Left lobe of liver (tissue), 2 donors: ENCODE results near the gene PAPPA. TPM values are rescaled to one million over a fixed set of nuclear protein-coding genes. Genes with fewer than 3 reads are reported as not detected.

Source experiments
- ATAC-seq: fragments of 200-7000 bp; cut with Tn5 transposase; one replicate; pipeline ENCODE4 v1.9.1; 2020; ENCODE audit warnings: mild to moderate bottlenecking, moderate library complexity
- DNase-seq: peaks from one replicate; pipeline ENCODE4 v3.0.0-alpha.2; 2020; ENCODE audit warnings: low spot score
- total RNA-seq: library from RNA; stranded (reverse); gene quantifications from one replicate; pipeline ENCODE4 v1.2.1, GENCODE V29; 2021
- donor health status: DM: no; HTN: no; CAD: no; lungs with moderate emphysema.
- donor health status: DM: no; HTN: yes; CAD: no.

PAPPA gene
- total RNA-seq, 1 donor from 2014 or later = 0.13 TPM

DNA sequence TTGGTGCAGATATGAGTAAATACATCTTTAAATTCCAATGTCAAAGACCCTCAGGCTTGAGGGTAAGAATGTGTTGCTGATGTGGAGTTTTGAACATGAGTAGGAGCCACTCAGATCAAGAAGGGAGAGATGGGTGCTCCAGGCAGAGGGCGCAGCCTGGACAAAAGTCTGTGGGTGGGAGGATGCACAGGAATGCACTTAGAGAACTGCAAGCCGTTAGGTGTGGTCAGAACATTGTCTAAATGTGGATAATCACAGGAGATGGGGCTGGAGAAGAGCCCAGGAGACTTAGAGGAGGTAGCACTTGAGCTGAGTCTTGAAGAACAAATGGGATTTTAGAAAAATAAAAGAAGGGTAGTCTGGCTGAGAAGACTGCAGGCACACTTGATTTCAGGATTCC is 255.5 kb downstream of the PAPPA start:
- no peak for DNase-seq
- no peak for ATAC-seq

GRCh38 chr9:116409638-116410037 is 256.0 kb downstream of the PAPPA start:
- ATAC-seq (no peak), DNase-seq (no peak)

GRCh38 chr9:116411506-116411905 is 257.9 kb downstream of the PAPPA start:
- ATAC-seq (no peak), DNase-seq (no peak)

- ATAC-seq = no peak
- DNase-seq = no peak
Measured at GRCh38 chr9:116414374-116414773, 260.8 kb downstream of the PAPPA start.

DNA sequence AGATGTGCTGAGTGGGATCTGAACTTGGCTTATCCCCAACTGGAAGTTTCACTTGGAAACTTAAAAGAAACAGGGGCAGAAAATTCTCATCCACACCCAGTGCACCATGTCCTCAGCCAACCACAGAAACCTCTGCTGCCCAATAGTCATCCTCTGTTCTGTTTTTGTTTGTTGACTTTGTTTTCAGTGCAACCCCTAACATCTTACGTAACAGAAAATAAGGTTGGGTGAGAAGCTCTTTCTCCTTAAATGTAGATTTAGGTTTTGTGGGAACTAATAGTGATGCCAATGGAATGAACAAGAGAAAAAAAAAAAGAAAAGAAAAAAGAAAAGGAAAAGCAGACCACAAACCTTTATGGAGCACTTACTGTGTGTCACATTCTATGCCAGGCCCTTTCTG is 262.8 kb downstream of the PAPPA start:
- no peak for DNase-seq
- ATAC-seq = no peak

GRCh38 chr9:116417464-116417863 is 263.9 kb downstream of the PAPPA start:
- ATAC-seq = no peak
- no peak for DNase-seq

GRCh38 chr9:116419181-116419580 is 265.6 kb downstream of the PAPPA start:
- no peak for ATAC-seq
- no peak for DNase-seq

- DNase-seq (no peak), ATAC-seq (no peak)
Measured at GRCh38 chr9:116420993-116421538, 267.5 kb downstream of the PAPPA start.

- DNase-seq = no peak
- ATAC-seq = no peak
Measured at GRCh38 chr9:116422119-116422979, 268.8 kb downstream of the PAPPA start.

DNA sequence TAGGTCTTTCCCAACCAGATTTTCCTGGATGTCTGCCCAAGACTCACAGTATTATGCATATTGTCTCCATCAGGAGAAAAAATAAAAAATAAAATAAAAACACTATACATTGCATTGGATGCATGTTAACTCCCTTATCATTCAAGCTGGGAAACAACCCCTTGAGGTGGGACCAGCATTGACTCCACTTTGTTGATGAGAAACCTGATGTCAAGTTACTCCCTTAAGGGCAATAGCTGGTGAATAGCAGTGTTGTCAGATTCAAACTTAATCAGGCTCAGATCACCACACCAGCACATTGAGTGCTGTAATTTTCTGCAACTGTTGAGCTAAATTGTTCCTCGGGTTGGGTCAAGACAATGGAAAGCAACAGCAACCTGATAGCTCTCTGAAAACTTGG is 269.6 kb downstream of the PAPPA start:
- no peak for ATAC-seq
- DNase-seq = no peak

- DNase-seq = no peak
- ATAC-seq = no peak
Measured at GRCh38 chr9:116425244-116425643, 271.7 kb downstream of the PAPPA start.

- ATAC-seq (peak; percentile 49), DNase-seq (no peak)
Measured at GRCh38 chr9:116430849-116431248, 277.3 kb downstream of the PAPPA start.

DNA sequence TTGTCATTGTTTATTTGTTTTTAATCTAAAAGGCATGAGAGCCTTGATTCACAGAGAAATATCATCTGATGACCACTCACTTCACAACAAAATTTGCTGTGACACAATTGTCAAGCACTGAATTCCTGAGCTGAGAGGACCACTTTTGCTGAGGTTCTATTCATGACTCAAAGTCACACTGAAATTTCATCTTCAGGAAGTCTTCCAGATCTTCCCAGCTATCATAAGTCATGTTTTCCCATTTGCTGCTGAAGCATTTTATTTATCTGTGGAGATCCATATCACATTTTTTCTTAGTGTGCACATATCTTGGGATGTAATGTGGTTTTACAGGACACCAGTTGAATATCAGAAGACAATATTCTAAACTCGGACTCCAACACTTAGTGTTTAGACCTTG is 278.5 kb downstream of the PAPPA start:
- DNase-seq (no peak), ATAC-seq (no peak)

DNA sequence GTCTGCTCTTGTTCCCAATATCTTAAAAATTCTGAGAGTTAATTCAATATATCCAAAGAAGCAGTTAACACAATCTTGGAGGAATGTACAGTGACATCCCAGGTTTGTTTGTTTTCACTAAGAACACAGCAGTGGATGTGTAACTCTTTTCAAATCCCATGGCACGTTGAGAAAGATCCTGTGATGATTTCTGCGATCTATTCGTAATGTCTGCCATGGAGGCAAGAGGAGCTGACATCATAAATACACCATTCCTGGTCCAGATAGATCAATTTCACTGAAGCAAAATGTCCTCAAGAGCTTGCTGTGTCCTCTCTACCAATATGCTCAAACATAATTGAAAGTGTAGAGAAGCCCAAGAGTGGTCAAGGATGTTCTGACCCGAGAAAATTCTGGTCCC is 280.7 kb downstream of the PAPPA start:
- ATAC-seq (no peak), DNase-seq (no peak)

DNA sequence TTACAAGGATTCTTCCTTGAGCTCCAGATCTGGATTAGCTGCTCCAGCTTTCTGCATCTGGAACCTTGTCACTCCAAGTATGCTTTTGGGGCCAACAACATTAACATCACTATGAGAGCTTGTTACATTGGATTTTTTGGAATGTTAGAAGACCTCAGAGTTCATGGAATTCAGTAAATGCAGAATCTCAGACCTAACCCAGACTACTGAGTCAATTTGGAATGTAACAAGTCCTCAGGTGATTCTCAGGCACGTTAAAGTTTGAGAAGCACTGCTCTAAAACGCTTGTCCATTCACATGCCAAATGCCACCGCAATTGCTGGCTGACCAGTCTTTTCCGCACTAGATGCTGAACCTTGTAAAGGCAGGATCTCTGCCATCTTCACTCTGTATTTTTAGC is 282.1 kb downstream of the PAPPA start:
- DNase-seq = no peak
- ATAC-seq = no peak

GRCh38 chr9:116436121-116436520 is 282.5 kb downstream of the PAPPA start:
- ATAC-seq (no peak), DNase-seq (no peak)

DNA sequence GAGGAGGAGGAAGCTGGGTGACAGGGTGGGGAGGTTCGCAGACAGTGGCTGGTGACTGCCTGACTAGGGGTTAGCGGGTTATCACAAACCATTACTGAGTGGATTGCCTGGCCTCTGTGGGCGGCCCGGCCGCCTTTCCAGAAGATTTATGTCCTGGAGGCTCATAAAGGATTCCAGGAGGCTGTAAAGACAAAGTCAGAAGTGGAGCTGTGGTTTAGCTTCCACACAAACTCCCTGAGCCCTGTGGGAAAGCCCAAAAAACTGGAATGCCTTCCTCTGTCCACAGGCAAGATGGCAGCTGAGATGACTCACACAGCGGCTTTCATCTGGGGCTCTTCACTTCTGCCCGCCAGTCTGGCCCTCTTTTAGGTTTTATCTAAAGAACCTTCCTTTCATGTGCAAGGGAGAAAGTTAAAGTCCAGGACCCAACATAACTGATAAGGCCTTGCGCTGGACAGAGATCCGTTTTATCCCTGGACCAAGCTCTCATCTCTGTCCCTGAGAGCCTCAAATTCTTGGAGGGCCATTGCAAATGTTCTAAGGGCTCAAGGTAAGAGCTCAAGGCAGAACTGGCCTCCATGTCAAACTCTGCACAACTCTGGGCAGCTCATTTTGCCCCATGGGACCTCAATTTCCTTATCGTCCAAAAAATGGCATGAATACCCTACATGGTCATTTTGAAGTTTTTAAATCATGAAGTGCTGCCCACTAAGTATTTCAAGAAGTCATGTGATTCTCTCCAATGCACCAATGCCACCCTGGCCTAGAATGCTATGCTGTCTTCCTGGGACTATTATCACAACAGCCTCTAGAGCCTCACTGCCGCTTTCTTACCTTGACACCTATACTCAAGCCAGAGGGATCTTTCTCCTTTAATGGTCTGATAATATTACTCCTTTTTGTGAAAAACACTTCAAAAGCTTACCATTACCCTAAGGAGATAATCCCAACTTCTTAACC is 284.1 kb downstream of the PAPPA start:
- ATAC-seq (peak; percentile 23), DNase-seq (no peak)

GRCh38 chr9:116442528-116442927 is 288.9 kb downstream of the PAPPA start:
- no peak for ATAC-seq
- DNase-seq = no peak

DNA sequence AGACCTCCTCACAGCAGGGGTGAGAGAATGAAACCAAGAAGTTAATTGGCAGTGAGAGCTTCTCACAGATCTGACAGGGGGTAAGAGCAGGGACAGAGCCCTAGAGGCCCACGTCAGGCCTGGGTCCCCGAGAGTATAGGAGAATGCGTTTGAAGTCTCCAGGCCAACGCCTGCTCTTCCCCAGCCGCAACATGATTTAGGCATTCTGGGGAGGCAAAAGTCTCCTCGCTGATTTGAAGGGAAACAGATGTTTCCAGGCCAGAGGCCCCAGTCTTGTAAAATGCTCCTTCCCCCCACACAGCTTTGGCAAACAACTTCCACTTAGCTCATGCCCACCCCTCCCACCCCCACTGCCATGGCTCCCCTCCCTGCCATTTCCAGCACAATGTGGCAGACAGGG is 294.3 kb downstream of the PAPPA start:
- ATAC-seq (no peak), DNase-seq (no peak)

- no peak for ATAC-seq
- DNase-seq = no peak
Measured at GRCh38 chr9:116448431-116448830, 294.8 kb downstream of the PAPPA start.

DNA sequence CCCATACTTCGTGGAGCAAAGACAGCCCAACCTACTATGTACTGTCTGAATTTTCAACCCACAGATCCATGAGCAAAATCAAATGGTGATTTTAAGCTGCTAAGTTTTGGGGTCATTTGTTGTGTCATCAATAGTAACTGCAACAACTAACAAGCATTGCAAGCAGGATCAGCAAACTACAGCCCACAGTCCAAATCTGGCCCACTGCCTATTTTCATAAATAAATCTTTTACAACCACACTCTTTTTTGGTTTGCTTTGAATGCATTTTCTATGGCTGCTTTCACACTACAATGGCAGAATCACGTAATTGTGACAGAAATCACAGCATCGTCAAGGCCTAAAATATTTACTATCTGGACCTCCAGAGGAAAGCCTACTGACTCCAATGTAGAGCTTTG is 296.4 kb downstream of the PAPPA start:
- DNase-seq = no peak
- ATAC-seq = no peak
